GM21529 (cell line): ENCODE data around the gene DUS2.
"Not testable (repeated sequence)": the region's sequence is repeated elsewhere in the genome, so short reads cannot be mapped to it uniquely, and the experiment has no call there.

Experiments
- ATAC-seq: cut with Tn5 transposase; IDR thresholded peaks from one replicate; pipeline ENCODE4 v1.9.1; 2021; ENCODE audit not compliant: unreplicated experiment

DUS2 gene

DNA sequence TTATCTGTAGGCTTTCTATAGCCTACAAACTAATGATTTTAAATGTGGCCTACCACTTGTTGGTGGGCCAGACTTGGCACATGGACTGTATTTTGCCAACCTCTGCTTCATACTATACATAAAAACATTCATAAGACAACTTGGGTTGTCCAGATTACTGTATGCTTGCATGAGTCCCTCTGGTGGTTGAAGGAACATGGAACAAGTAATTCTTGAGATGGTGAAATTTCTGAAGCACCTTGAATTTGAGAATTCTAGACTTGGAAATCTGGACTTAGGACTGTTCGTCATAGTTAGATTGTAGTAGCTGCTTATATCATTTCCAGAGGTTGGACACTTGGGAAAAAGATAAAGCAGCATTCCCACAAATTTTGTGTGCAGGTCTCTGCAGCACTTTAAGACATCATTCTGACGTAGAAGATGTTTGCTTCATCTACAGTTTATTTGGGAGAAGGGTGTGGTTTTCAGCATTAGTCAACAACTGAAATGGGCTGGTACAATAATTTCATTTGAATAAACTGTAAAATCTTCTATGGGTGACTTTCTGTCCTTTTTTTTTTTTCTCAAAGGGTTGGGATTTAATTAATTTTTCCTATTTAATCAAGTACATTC is 93.3 kb downstream of the DUS2 start:
- no peak for ATAC-seq

DNA sequence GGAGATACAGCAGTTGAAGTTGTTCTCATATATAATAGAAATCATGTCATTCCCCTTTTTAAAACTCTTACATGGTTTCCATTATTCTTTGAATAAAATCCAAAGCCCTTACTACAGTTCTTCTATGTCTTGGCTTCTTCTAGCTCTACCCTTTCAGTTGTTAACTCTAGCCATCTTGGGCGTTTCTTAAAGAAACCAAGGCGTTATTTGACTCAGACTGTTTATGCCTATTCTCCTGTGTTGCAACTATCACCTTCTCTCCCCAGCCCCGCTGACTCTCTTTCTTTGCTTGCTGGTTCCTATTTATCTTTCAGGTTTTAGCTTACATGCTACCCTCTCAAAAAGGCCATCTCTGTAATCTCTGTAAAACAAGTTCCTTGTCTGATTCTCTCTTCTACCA is 94.8 kb downstream of the DUS2 start:
- no peak for ATAC-seq

DNA sequence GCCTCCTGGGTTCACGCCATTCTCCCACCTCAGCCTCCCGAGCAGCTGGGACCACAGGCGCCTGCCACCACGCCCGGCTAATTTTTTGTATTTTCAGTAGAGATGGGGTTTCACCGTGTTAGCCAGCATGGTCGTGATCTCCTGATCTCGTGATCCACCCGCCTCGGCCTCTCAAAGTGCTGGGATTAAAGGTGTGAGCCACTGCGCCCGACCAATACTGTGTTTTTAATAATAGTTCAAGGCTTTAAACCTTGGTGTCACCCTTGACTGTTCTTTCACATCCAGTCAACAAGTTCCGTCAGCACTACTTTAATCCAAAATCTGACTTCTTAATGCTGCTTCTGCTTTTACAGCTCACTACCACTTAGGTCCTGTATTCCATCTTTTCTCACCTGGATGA is 95.9 kb downstream of the DUS2 start:
- ATAC-seq: not testable (repeated sequence)

DNA sequence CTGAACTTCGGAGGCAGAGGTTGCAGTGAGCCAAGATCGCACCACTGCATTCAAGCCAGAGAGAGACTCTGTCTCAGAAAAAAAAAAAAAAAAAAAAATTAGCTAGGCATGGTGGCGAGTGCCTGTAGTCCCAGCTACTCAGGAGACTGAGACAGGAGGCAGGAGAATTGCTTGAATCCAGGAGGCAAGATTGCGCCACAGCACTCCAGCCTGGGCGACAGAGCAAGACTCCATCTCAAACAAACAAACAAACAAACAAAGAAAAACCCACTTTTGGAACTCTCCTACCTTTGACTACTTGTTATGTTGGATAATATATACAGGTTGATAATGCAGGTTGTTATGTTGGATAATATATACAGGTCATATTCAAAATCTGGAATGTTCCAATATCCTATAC is 97.4 kb downstream of the DUS2 start:
- not testable (repeated sequence) for ATAC-seq

DNA sequence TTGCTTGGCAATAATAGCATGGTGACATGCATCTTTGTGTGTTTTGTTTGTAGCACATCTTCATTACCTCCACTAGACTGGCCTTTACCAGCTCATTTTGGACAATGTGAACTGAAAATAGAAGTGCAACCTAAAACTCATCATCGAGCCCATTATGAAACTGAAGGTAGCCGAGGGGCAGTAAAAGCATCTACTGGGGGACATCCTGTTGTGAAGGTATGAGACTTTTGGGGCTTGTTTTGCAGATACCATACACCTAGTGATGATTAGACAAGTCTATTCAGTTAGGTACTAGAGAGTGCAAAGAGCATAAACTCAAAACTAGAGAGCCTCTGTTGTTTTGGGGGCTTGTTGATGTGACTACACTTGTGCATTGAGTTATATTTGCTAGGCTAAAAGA is 103.3 kb downstream of the DUS2 start:
- peak; percentile 53 for ATAC-seq

DNA sequence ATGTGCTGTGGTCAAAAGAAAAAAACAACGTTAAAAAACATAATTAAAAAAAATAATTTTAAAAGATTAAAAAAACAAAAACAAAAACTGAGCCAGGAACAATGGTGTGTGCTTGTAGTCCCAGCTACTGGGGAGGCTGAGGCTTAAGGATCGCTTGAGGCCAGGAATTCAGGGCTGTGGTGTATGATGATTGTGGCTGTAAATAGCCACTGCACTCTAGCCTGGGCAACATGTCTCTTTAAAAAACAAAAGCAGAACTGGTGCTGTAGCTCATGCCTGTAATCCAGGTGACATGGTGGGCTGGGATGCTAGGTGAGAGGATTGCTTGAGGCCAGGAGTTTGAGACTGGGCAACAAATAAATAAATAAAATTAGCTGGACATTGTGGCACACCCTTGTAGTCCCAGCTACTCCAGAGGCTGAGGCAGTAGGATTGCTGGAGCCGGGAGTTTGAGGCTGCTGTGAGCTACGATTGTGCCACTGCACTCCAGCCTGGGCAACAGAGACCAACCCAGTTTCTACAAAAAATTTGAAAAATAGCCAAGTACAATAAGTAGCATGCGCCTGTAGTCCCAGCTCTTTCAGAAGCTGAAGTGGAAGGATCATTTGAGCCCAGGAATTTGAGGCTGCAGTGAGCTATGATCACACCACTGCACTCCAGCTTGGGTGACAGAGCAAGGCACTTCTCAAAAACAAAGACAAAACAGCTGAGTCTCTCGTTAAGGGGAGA is 105.7 kb downstream of the DUS2 start:
- no peak for ATAC-seq
